Naive B cell (primary cell): Measurements from ENCODE around the gene SHC3. TPM values are rescaled to one million over a fixed set of nuclear protein-coding genes. Genes with fewer than 3 reads are reported as not detected.
"Not testable (repeated sequence)": the region's sequence is repeated elsewhere in the genome, so short reads cannot be mapped to it uniquely, and the experiment has no call there.

Experiments
- ATAC-seq, 2 donors: fragments of 150-1000 bp; cut with Tn5 transposase; 2 replicates each; pipeline ENCODE4 v1.10.0; 2021; ENCODE audit warnings: low read depth in 2 of 2, mild to moderate bottlenecking in 2 of 2, moderate library complexity in 2 of 2
- DNase-seq: peaks from one replicate; pipeline ENCODE4 v3.0.0; 2022
- H3K27ac Mint-ChIP-seq, 6 donors: one replicate each; pipeline ENCODE4 v1.8.0; 2020 to 2022; ENCODE audit warnings: mild to moderate bottlenecking in 6 of 6, mixed read lengths in 6 of 6, moderate library complexity in 5 of 6, inconsistent platforms in 2 of 6
- H3K27me3 Mint-ChIP-seq, 3 donors: one replicate each; pipeline ENCODE4 v1.8.0; 2021 to 2022; ENCODE audit warnings: mixed read lengths in 3 of 3, mild to moderate bottlenecking in 1 of 3
- H3K36me3 Mint-ChIP-seq, 2 donors: one replicate each; pipeline ENCODE4 v1.8.0; 2020 to 2022; ENCODE audit warnings: mixed read lengths in 2 of 2, inconsistent platforms in 1 of 2, mild to moderate bottlenecking in 1 of 2
- H3K4me1 Mint-ChIP-seq, 3 donors: one replicate each; pipeline ENCODE4 v1.8.0; 2020 to 2022; ENCODE audit warnings: mixed read lengths in 3 of 3, inconsistent platforms in 1 of 3, mild to moderate bottlenecking in 1 of 3, moderate library complexity in 1 of 3
- H3K4me3 Mint-ChIP-seq, 8 donors: one replicate each; pipeline ENCODE4 v1.8.0; 2020 to 2022; ENCODE audit warnings: mild to moderate bottlenecking in 8 of 8, mixed read lengths in 8 of 8, moderate library complexity in 8 of 8, inconsistent platforms in 2 of 8
- H3K9me3 Mint-ChIP-seq, 7 donors: one replicate each; pipeline ENCODE4 v1.8.0; 2020 to 2022; ENCODE audit warnings: mixed read lengths in 7 of 7, mild to moderate bottlenecking in 5 of 7, inconsistent platforms in 2 of 7, moderate library complexity in 1 of 7
- polyA plus RNA-seq, 6 donors: library from polyadenylated mRNA; unstranded; fragments of 300-500 nt; fragmentation: Illumina TruSeq; gene quantifications; one replicate each; pipeline ENCODE4 v1.2.3, GENCODE V29; 2021; ENCODE audit warnings: low read depth in 6 of 6

The SHC3 gene
- under 1 TPM in 2 of 6 donors, not detected in 4; 0.04 to 0.24 TPM for polyA plus RNA-seq

GRCh38 chr9:89177944-89178829, at the start of gene SHC3:
Gene SHC3 (minus strand): TSS chr9:89178818. CDS start chr9:89178460, 358 bp downstream.
- Mint-ChIP-seq H3K36me3 (no peaks in the 10 kb centered on the region), H3K4me3 (peak within 1 kb of the TSS in 6 of 8 donors; percentile 25 to 79 (median 50)), H3K27ac (no peak within 1 kb of the TSS), H3K27me3 (peaks cover 51 to 74% (median 58%) of the 10 kb centered on the region in 3 donors), H3K9me3 (peaks cover 0 to 3% (median 0%) of the 10 kb centered on the region in 7 donors), H3K4me1 (peaks cover 8 to 25% (median 10%) of the 10 kb centered on the region in 3 donors)
- no peak for ATAC-seq
- no peak for DNase-seq

GRCh38 chr9:89225991-89226471, 47.4 kb upstream of the SHC3 start:
- Mint-ChIP-seq H3K4me3 (no peak overlapping the region), H3K4me1 (no peaks in the 10 kb centered on the region), H3K27me3 (peaks cover 17 to 37% (median 24%) of the 10 kb centered on the region in 3 donors), H3K9me3 (peaks cover 0 to 10% (median 3%) of the 10 kb centered on the region in 7 donors), H3K27ac (no peak overlapping the region), H3K36me3 (peaks cover 4 to 11% of the 10 kb centered on the region in 2 donors)
- DNase-seq (no peak), ATAC-seq (no peak)

- H3K4me1 Mint-ChIP-seq = no peaks in the 10 kb centered on the region
- ATAC-seq = no peak
- DNase-seq = no peak
- H3K27me3 Mint-ChIP-seq = peaks cover 19 to 38% (median 23%) of the 10 kb centered on the region in 3 donors
- peak overlapping the region in 1 of 6 donors; percentile 77 for H3K27ac Mint-ChIP-seq
- H3K9me3 Mint-ChIP-seq = peaks cover 0 to 5% (median 2%) of the 10 kb centered on the region in 7 donors
- H3K36me3 Mint-ChIP-seq = peaks cover 4 to 11% of the 10 kb centered on the region in 2 donors
- no peak overlapping the region for H3K4me3 Mint-ChIP-seq
Observed at GRCh38 chr9:89225587-89225986, 47.0 kb upstream of the SHC3 start.

GRCh38 chr9:89225036-89225435, 46.4 kb upstream of the SHC3 start:
- ATAC-seq = no peak
- Mint-ChIP-seq H3K4me1 (no peaks in the 10 kb centered on the region), H3K4me3 (no peak overlapping the region), H3K9me3 (peaks cover 0 to under 1% (median 0%) of the 10 kb centered on the region in 7 donors), H3K27ac (no peak overlapping the region), H3K27me3 (peaks cover 17 to 42% (median 24%) of the 10 kb centered on the region in 3 donors), H3K36me3 (peaks cover 4 to 11% of the 10 kb centered on the region in 2 donors)
- DNase-seq = no peak

GRCh38 chr9:89224633-89225032, 46.0 kb upstream of the SHC3 start:
- ATAC-seq = no peak

GRCh38 chr9:89223396-89223977, 44.9 kb upstream of the SHC3 start:
- DNase-seq = no peak
- Mint-ChIP-seq H3K27ac (no peak overlapping the region), H3K4me1 (no peaks in the 10 kb centered on the region), H3K9me3 (no peaks in the 10 kb centered on the region), H3K27me3 (peaks cover 14 to 37% (median 24%) of the 10 kb centered on the region in 3 donors), H3K36me3 (peaks cover 4 to 11% of the 10 kb centered on the region in 2 donors), H3K4me3 (no peak overlapping the region)
- no peak for ATAC-seq

More at GRCh38 chr9:89224633-89225032, 46.0 kb upstream of the SHC3 start:
- Mint-ChIP-seq H3K27ac (no peak overlapping the region), H3K27me3 (peaks cover 14 to 39% (median 24%) of the 10 kb centered on the region in 3 donors), H3K4me1 (no peaks in the 10 kb centered on the region), H3K36me3 (peaks cover 4 to 11% of the 10 kb centered on the region in 2 donors), H3K9me3 (no peaks in the 10 kb centered on the region), H3K4me3 (no peak overlapping the region)
- DNase-seq = no peak

- Mint-ChIP-seq H3K9me3 (peaks cover 0 to 3% (median 0%) of the 10 kb centered on the region in 7 donors), H3K27me3 (peaks cover 17 to 22% (median 18%) of the 10 kb centered on the region in 3 donors), H3K4me3 (no peak overlapping the region), H3K4me1 (no peaks in the 10 kb centered on the region), H3K36me3 (peaks cover 0 to under 1% of the 10 kb centered on the region in 2 donors), H3K27ac (no peak overlapping the region)
- DNase-seq (no peak), ATAC-seq (no peak)
Observed at GRCh38 chr9:89219637-89220036, 41.0 kb upstream of the SHC3 start.

GRCh38 chr9:89218040-89218928, 39.7 kb upstream of the SHC3 start:
- H3K9me3 Mint-ChIP-seq = peaks cover 0 to 3% (median 0%) of the 10 kb centered on the region in 7 donors
- DNase-seq (no peak), ATAC-seq (no peak)
- H3K4me1 Mint-ChIP-seq = no peaks in the 10 kb centered on the region
- no peak overlapping the region for H3K27ac Mint-ChIP-seq
- peaks cover 0 to 4% of the 10 kb centered on the region in 2 donors for H3K36me3 Mint-ChIP-seq
- no peak overlapping the region for H3K4me3 Mint-ChIP-seq
- peaks cover 13 to 26% (median 25%) of the 10 kb centered on the region in 3 donors for H3K27me3 Mint-ChIP-seq

- no peak for DNase-seq
- Mint-ChIP-seq H3K27ac (no peak overlapping the region), H3K9me3 (peaks cover 0 to 3% (median 0%) of the 10 kb centered on the region in 7 donors), H3K27me3 (peaks cover 16 to 21% (median 17%) of the 10 kb centered on the region in 3 donors), H3K36me3 (peaks cover 0 to 8% of the 10 kb centered on the region in 2 donors), H3K4me1 (no peaks in the 10 kb centered on the region), H3K4me3 (no peak overlapping the region)
- ATAC-seq = no peak
Observed at GRCh38 chr9:89215342-89215741, 36.7 kb upstream of the SHC3 start.

- Mint-ChIP-seq H3K4me1 (no peaks in the 10 kb centered on the region), H3K36me3 (peaks cover 0 to 13% of the 10 kb centered on the region in 2 donors), H3K9me3 (peaks cover 0 to 5% (median 2%) of the 10 kb centered on the region in 7 donors)
Observed at GRCh38 chr9:89213396-89213880, 34.8 kb upstream of the SHC3 start.

GRCh38 chr9:89212171-89212570, 33.6 kb upstream of the SHC3 start:
- DNase-seq (no peak), ATAC-seq (no peak)
- peaks cover 0 to 13% of the 10 kb centered on the region in 2 donors for H3K36me3 Mint-ChIP-seq
- H3K4me3 Mint-ChIP-seq = no peak overlapping the region
- peaks cover 0 to 5% (median 0%) of the 10 kb centered on the region in 7 donors for H3K9me3 Mint-ChIP-seq
- no peak overlapping the region for H3K27ac Mint-ChIP-seq
- H3K27me3 Mint-ChIP-seq = peaks cover 7 to 18% (median 11%) of the 10 kb centered on the region in 3 donors
- no peaks in the 10 kb centered on the region for H3K4me1 Mint-ChIP-seq

More at GRCh38 chr9:89213396-89213880, 34.8 kb upstream of the SHC3 start:
- Mint-ChIP-seq H3K27me3 (peaks cover 7 to 18% (median 16%) of the 10 kb centered on the region in 3 donors), H3K4me3 (no peak overlapping the region), H3K27ac (peak overlapping the region in 1 of 6 donors; percentile 1)
- ATAC-seq (no peak), DNase-seq (no peak)

- peaks cover 0 to 12% (median 4%) of the 10 kb centered on the region in 7 donors for H3K9me3 Mint-ChIP-seq
- peaks cover 10 to 11% (median 11%) of the 10 kb centered on the region in 3 donors for H3K27me3 Mint-ChIP-seq
- not testable (repeated sequence) for H3K4me1 Mint-ChIP-seq, H3K27ac Mint-ChIP-seq, ATAC-seq, H3K36me3 Mint-ChIP-seq, H3K4me3 Mint-ChIP-seq, DNase-seq
Observed at GRCh38 chr9:89209311-89209710, 30.7 kb upstream of the SHC3 start.
